Smooth muscle cell of the brain vasculature (primary cell): ENCODE measurements around the gene CAMK4.

Source experiments
- DNase-seq: peaks from one replicate; pipeline ENCODE4 v3.0.0-alpha.2; 2012; ENCODE audit warnings: low read depth, low spot score

The CAMK4 gene

GRCh38 chr5:111532886-111533582, 308.9 kb downstream of the CAMK4 start:
- no peak for DNase-seq

GRCh38 chr5:111535879-111536549, 311.8 kb downstream of the CAMK4 start:
- no peak for DNase-seq

- no peak for DNase-seq
Observed at GRCh38 chr5:111537141-111538024, 313.2 kb downstream of the CAMK4 start.
